GM21528 (cell line): ENCODE measurements around the gene CDK12.
"Not testable (repeated sequence)": the region's sequence is repeated elsewhere in the genome, so short reads cannot be mapped to it uniquely, and the experiment has no call there.

Experiments
- ATAC-seq: cut with Tn5 transposase; IDR thresholded peaks from one replicate; pipeline ENCODE4 v1.9.1; 2021; ENCODE audit warnings: mild to moderate bottlenecking, moderate library complexity; ENCODE audit not compliant: unreplicated experiment, low FRiP score

The CDK12 gene

GRCh38 chr17:39487946-39488345 lies 26.7 kb downstream of the CDK12 start:
- ATAC-seq = no peak

GRCh38 chr17:39496921-39497320 lies 35.6 kb downstream of the CDK12 start:
- not testable (repeated sequence) for ATAC-seq

- ATAC-seq = no peak
Measured at GRCh38 chr17:39507511-39507910, 46.2 kb downstream of the CDK12 start.

- no peak for ATAC-seq
Measured at GRCh38 chr17:39508987-39509386, 47.7 kb downstream of the CDK12 start.

- no peak for ATAC-seq
Measured at GRCh38 chr17:39513309-39513708, 52.0 kb downstream of the CDK12 start.

GRCh38 chr17:39513915-39514314 lies 52.6 kb downstream of the CDK12 start:
- no peak for ATAC-seq

GRCh38 chr17:39517224-39517623 lies 55.9 kb downstream of the CDK12 start:
- ATAC-seq = no peak

GRCh38 chr17:39525801-39526506 lies 64.7 kb downstream of the CDK12 start:
- ATAC-seq = no peak

GRCh38 chr17:39527220-39527813 lies 66.0 kb downstream of the CDK12 start:
- ATAC-seq = no peak

GRCh38 chr17:39529455-39529854 lies 68.2 kb downstream of the CDK12 start:
- ATAC-seq = no peak

- no peak for ATAC-seq
Measured at GRCh38 chr17:39530513-39530912, 69.2 kb downstream of the CDK12 start.

- no peak for ATAC-seq
Measured at GRCh38 chr17:39531252-39531651, 70.0 kb downstream of the CDK12 start.

GRCh38 chr17:39533891-39534290 lies 72.6 kb downstream of the CDK12 start:
- no peak for ATAC-seq

- no peak for ATAC-seq
Measured at GRCh38 chr17:39534768-39535405, 73.6 kb downstream of the CDK12 start.

GRCh38 chr17:39536468-39536867 lies 75.2 kb downstream of the CDK12 start:
- no peak for ATAC-seq

GRCh38 chr17:39537364-39537763 lies 76.1 kb downstream of the CDK12 start:
- not testable (repeated sequence) for ATAC-seq

- ATAC-seq = no peak
Measured at GRCh38 chr17:39538866-39539265, 77.6 kb downstream of the CDK12 start.

- no peak for ATAC-seq
Measured at GRCh38 chr17:39540611-39541010, 79.3 kb downstream of the CDK12 start.

- no peak for ATAC-seq
Measured at GRCh38 chr17:39541652-39542051, 80.4 kb downstream of the CDK12 start.

- ATAC-seq = no peak
Measured at GRCh38 chr17:39543176-39543575, 81.9 kb downstream of the CDK12 start.

- no peak for ATAC-seq
Measured at GRCh38 chr17:39543664-39544063, 82.4 kb downstream of the CDK12 start.

- not testable (repeated sequence) for ATAC-seq
Measured at GRCh38 chr17:39544361-39544760, 83.1 kb downstream of the CDK12 start.
